ENCODE data around the gene SLC30A3. TPM values are rescaled to one million over a fixed set of nuclear protein-coding genes. Genes with fewer than 3 reads are reported as not detected.

Gene SLC30A3
- total RNA-seq, 1 donor from 2014 or later = 2.1 TPM

GRCh38 chr2:27263287-27264252, 723 bp upstream of the SLC30A3 start:
- Mint-ChIP-seq H3K27ac (no peak overlapping the region), H3K4me1 (ENCODE audit: low read depth) (peaks cover 14% of the 10 kb centered on the region), H3K4me3 (peak overlapping the region; percentile 86), H3K27me3 (ENCODE audit: insufficient read depth) (peaks cover 41% of the 10 kb centered on the region), H3K9me3 (no peaks in the 10 kb centered on the region), H3K36me3 (ENCODE audit: low read depth) (no peaks in the 10 kb centered on the region)
- intact Hi-C loops (cut with micrococcal nuclease) = loop anchor here (1.0 to 2.0 kb wide), 7 partner anchors 17 to 417 kb away; partner anchors contain the start of genes ATRAID, CAD, KHK and MAPRE3
- no peak for DNase-seq (ENCODE audit: low spot score)

GRCh38 chr2:27261926-27262298, 935 bp downstream of the SLC30A3 start:
- Mint-ChIP-seq H3K4me3 (peak overlapping the region; percentile 59), H3K27ac (no peak overlapping the region), H3K9me3 (no peaks in the 10 kb centered on the region), H3K36me3 (ENCODE audit: low read depth) (no peaks in the 10 kb centered on the region), H3K27me3 (ENCODE audit: insufficient read depth) (peaks cover 41% of the 10 kb centered on the region), H3K4me1 (ENCODE audit: low read depth) (peaks cover 14% of the 10 kb centered on the region)
- intact Hi-C loops (cut with micrococcal nuclease) = loop anchor here (2.0 kb wide), 1 partner anchor 61 kb away; the partner anchor contains the start of gene MPV17
- no peak for DNase-seq (ENCODE audit: low spot score)

GRCh38 chr2:27261241-27261925, 1.5 kb downstream of the SLC30A3 start:
- no peak overlapping the region for H3K27ac Mint-ChIP-seq
- DNase-seq (ENCODE audit: low spot score) = no peak
- H3K4me1 Mint-ChIP-seq (ENCODE audit: low read depth) = peaks cover 14% of the 10 kb centered on the region
- peak overlapping the region; percentile 59 for H3K4me3 Mint-ChIP-seq
- no peaks in the 10 kb centered on the region for H3K9me3 Mint-ChIP-seq
- H3K27me3 Mint-ChIP-seq (ENCODE audit: insufficient read depth) = peaks cover 46% of the 10 kb centered on the region
- H3K36me3 Mint-ChIP-seq (ENCODE audit: low read depth) = no peaks in the 10 kb centered on the region
- intact Hi-C loops (cut with micrococcal nuclease) = no loop called here

- no peak overlapping the region for H3K4me3 Mint-ChIP-seq
- peaks cover under 1% of the 10 kb centered on the region for H3K4me1 Mint-ChIP-seq (ENCODE audit: low read depth)
- no peak overlapping the region for H3K27ac Mint-ChIP-seq
- no peaks in the 10 kb centered on the region for H3K36me3 Mint-ChIP-seq (ENCODE audit: low read depth)
- no peak for DNase-seq (ENCODE audit: low spot score)
- H3K27me3 Mint-ChIP-seq (ENCODE audit: insufficient read depth) = peaks cover 35% of the 10 kb centered on the region
- intact Hi-C loops (cut with micrococcal nuclease) = no loop called here
- no peaks in the 10 kb centered on the region for H3K9me3 Mint-ChIP-seq
Observed at GRCh38 chr2:27258051-27258450, 4.8 kb downstream of the SLC30A3 start.

GRCh38 chr2:27256855-27257454, 5.9 kb downstream of the SLC30A3 start:
- Mint-ChIP-seq H3K36me3 (ENCODE audit: low read depth) (no peaks in the 10 kb centered on the region), H3K27ac (no peak overlapping the region), H3K4me1 (ENCODE audit: low read depth) (no peaks in the 10 kb centered on the region), H3K9me3 (no peaks in the 10 kb centered on the region), H3K4me3 (no peak overlapping the region), H3K27me3 (ENCODE audit: insufficient read depth) (peaks cover 36% of the 10 kb centered on the region)
- no peak for DNase-seq (ENCODE audit: low spot score)
- intact Hi-C loops (cut with micrococcal nuclease) = no loop called here

GRCh38 chr2:27255660-27256059, 7.2 kb downstream of the SLC30A3 start:
- H3K27me3 Mint-ChIP-seq (ENCODE audit: insufficient read depth) = peaks cover 24% of the 10 kb centered on the region
- intact Hi-C loops (cut with micrococcal nuclease) = no loop called here
- DNase-seq (ENCODE audit: low spot score) = no peak
- no peaks in the 10 kb centered on the region for H3K4me1 Mint-ChIP-seq (ENCODE audit: low read depth)
- H3K9me3 Mint-ChIP-seq = no peaks in the 10 kb centered on the region
- H3K4me3 Mint-ChIP-seq = no peak overlapping the region
- no peak overlapping the region for H3K27ac Mint-ChIP-seq
- H3K36me3 Mint-ChIP-seq (ENCODE audit: low read depth) = no peaks in the 10 kb centered on the region

GRCh38 chr2:27255187-27255586, 7.7 kb downstream of the SLC30A3 start:
- Mint-ChIP-seq H3K4me3 (no peak overlapping the region), H3K9me3 (no peaks in the 10 kb centered on the region), H3K27me3 (ENCODE audit: insufficient read depth) (peaks cover 20% of the 10 kb centered on the region), H3K27ac (no peak overlapping the region), H3K4me1 (ENCODE audit: low read depth) (no peaks in the 10 kb centered on the region), H3K36me3 (ENCODE audit: low read depth) (no peaks in the 10 kb centered on the region)
- intact Hi-C loops (cut with micrococcal nuclease) = no loop called here
- DNase-seq (ENCODE audit: low spot score) = no peak

GRCh38 chr2:27251766-27252165, 11.1 kb downstream of the SLC30A3 start:
- Mint-ChIP-seq H3K36me3 (ENCODE audit: low read depth) (no peaks in the 10 kb centered on the region), H3K4me3 (no peak overlapping the region), H3K4me1 (ENCODE audit: low read depth) (no peaks in the 10 kb centered on the region), H3K27me3 (ENCODE audit: insufficient read depth) (peaks cover 16% of the 10 kb centered on the region), H3K9me3 (no peaks in the 10 kb centered on the region), H3K27ac (no peak overlapping the region)
- no peak for DNase-seq (ENCODE audit: low spot score)
- intact Hi-C loops (cut with micrococcal nuclease) = no loop called here

- no peaks in the 10 kb centered on the region for H3K4me1 Mint-ChIP-seq (ENCODE audit: low read depth)
- H3K4me3 Mint-ChIP-seq = no peak overlapping the region
- no peak for DNase-seq (ENCODE audit: low spot score)
- H3K36me3 Mint-ChIP-seq (ENCODE audit: low read depth) = no peaks in the 10 kb centered on the region
- H3K27ac Mint-ChIP-seq = no peak overlapping the region
- intact Hi-C loops (cut with micrococcal nuclease) = loop anchor here (1.0 kb wide), 2 partner anchors 29 to 52 kb away; no protein-coding TSS in a partner anchor
- peaks cover 8% of the 10 kb centered on the region for H3K27me3 Mint-ChIP-seq (ENCODE audit: insufficient read depth)
- no peaks in the 10 kb centered on the region for H3K9me3 Mint-ChIP-seq
Observed at GRCh38 chr2:27250652-27251379, 12.0 kb downstream of the SLC30A3 start.

GRCh38 chr2:27249891-27250651, 12.8 kb downstream of the SLC30A3 start:
- H3K27ac Mint-ChIP-seq = no peak overlapping the region

GRCh38 chr2:27249159-27249890, 13.5 kb downstream of the SLC30A3 start:
- H3K4me1 Mint-ChIP-seq (ENCODE audit: low read depth) = no peaks in the 10 kb centered on the region
- intact Hi-C loops (cut with micrococcal nuclease) = no loop called here
- H3K4me3 Mint-ChIP-seq = no peak overlapping the region
- H3K9me3 Mint-ChIP-seq = no peaks in the 10 kb centered on the region
- H3K27me3 Mint-ChIP-seq (ENCODE audit: insufficient read depth) = peaks cover 5% of the 10 kb centered on the region
- no peaks in the 10 kb centered on the region for H3K36me3 Mint-ChIP-seq (ENCODE audit: low read depth)
- DNase-seq (ENCODE audit: low spot score) = no peak
- H3K27ac Mint-ChIP-seq = no peak overlapping the region

More at GRCh38 chr2:27249891-27250651, 12.8 kb downstream of the SLC30A3 start:
- Mint-ChIP-seq H3K9me3 (no peaks in the 10 kb centered on the region), H3K36me3 (ENCODE audit: low read depth) (no peaks in the 10 kb centered on the region), H3K27me3 (ENCODE audit: insufficient read depth) (peaks cover 5% of the 10 kb centered on the region), H3K4me3 (no peak overlapping the region), H3K4me1 (ENCODE audit: low read depth) (no peaks in the 10 kb centered on the region)
- peak; percentile 47 for DNase-seq (ENCODE audit: low spot score)
- intact Hi-C loops (cut with micrococcal nuclease) = loop anchor here (1.0 kb wide), 2 partner anchors 30 to 53 kb away; no protein-coding TSS in a partner anchor
